ENCODE results near the gene HLX. TPM values are rescaled to one million over a fixed set of nuclear protein-coding genes. Genes with fewer than 3 reads are reported as not detected.

Gene HLX
- total and polyA plus RNA-seq, 2 of the 13 experiments (the other 11 are each of a cell fraction or from before 2014, with no cell fraction given), result 0.30 to 0.35 TPM

GRCh38 chr1:220875260-220875659 is 4.0 kb upstream of the HLX start:
- H2AFZ ChIP-seq (ENCODE audit: low read length), result no peak overlapping the region
- 80% methylated on average over 1 of the region's 1 CpG for WGBS (ENCODE audit: low lambda C conversion rate)
- no peak overlapping the region for H3K4me2 ChIP-seq (ENCODE audit: low read depth, low read length)
- DNase-seq (ENCODE audit: low spot score) (no peak), ATAC-seq (no peak), FAIRE-seq (no peak)
- intact Hi-C loops (cut with micrococcal nuclease; ENCODE audit: unreplicated experiment), result loop anchor here (10.0 kb wide), 1 partner anchor 110 kb away; no protein-coding TSS in a partner anchor
- no peak overlapping the region for H3K27ac ChIP-seq (ENCODE audit: extremely low read length, insufficient read depth, low read length)
- no peak for TF ChIP-seq NR2F6 (IDR thresholded peaks at IDR 0.05)
- TF ChIP-seq NR2F6 (CRISPR knock-in tag; IDR thresholded peaks at IDR 0.05), result no peak
- TF ChIP-seq ZNF567 (CRISPR knock-in tag; IDR thresholded peaks at IDR 0.05; ENCODE audit: borderline replicate concordance), result no peak
- no peak for TF ChIP-seq EEA1 (CRISPR knock-in tag; IDR thresholded peaks at IDR 0.05; ENCODE audit: borderline replicate concordance)
- TF ChIP-seq MIER3 (CRISPR knock-in tag; IDR thresholded peaks at IDR 0.05; ENCODE audit: borderline replicate concordance), result no peak
- peaks cover 25% of the 10 kb centered on the region for H3K4me1 ChIP-seq (ENCODE audit: insufficient read depth, low read length)
- H3K9me3 ChIP-seq (ENCODE audit: low read length), result no peaks in the 10 kb centered on the region
- no peaks in the 10 kb centered on the region for H3K79me2 ChIP-seq (ENCODE audit: insufficient read depth, low read length)
- no peaks in the 10 kb centered on the region for H3K36me3 ChIP-seq (replicated peaks in 1 of 2; ENCODE audit: control insufficient read depth in 1 of 2, insufficient read depth in 2 of 2, low read length in 2 of 2)
- no peak overlapping the region for H3K9ac ChIP-seq (ENCODE audit: insufficient read depth, low read depth, low read length)
- in situ Hi-C loops (cut with HindIII; ENCODE audit: extremely low pct_ligation_motif_present, low pct_unique_long_range_greater_than_20kb), result no loop called here
- peaks cover 0 to 11% of the 10 kb centered on the region in 2 experiments; a peak in 1 of 5 replicates for H3K27me3 ChIP-seq (ENCODE audit: control insufficient read depth in 1 of 2, insufficient read depth in 2 of 2, low read length in 2 of 2)
- CTCF ChIA-PET (ENCODE audit: low intra/inter-chr PET ratio, low total read pairs), result interaction anchor here (2.4 kb wide), 1 partner anchor 328 kb away, joined by 24 read pairs; no protein-coding TSS in a partner anchor
- H4K20me1 ChIP-seq (ENCODE audit: insufficient read depth, low read length), result no peaks in the 10 kb centered on the region
- POLR2A ChIA-PET, result no interaction called here
- no TSS peak for BruUV-seq (replicated peaks)
- no peak overlapping the region for H3K4me3 ChIP-seq (replicated peaks in 1 of 3; ENCODE audit: insufficient read depth in 1 of 3, low read depth in 2 of 3, low read length in 3 of 3)

- no TSS peak for BruUV-seq (replicated peaks)
- peaks cover 24% of the 10 kb centered on the region for H3K4me1 ChIP-seq (ENCODE audit: insufficient read depth, low read length)
- H3K36me3 ChIP-seq (replicated peaks in 1 of 2; ENCODE audit: control insufficient read depth in 1 of 2, insufficient read depth in 2 of 2, low read length in 2 of 2), result no peaks in the 10 kb centered on the region
- DNase-seq (ENCODE audit: low spot score), result no peak
- no peaks in the 10 kb centered on the region for H3K9me3 ChIP-seq (ENCODE audit: low read length)
- no peaks in the 10 kb centered on the region for H4K20me1 ChIP-seq (ENCODE audit: insufficient read depth, low read length)
- FAIRE-seq, result no peak
- no peak overlapping the region for H3K27ac ChIP-seq (ENCODE audit: extremely low read length, insufficient read depth, low read length)
- WGBS (ENCODE audit: low lambda C conversion rate), result 75% methylated on average over 41 of the region's 54 CpGs
- ChIA-PET POLR2A (no interaction called here), CTCF (ENCODE audit: low intra/inter-chr PET ratio, low total read pairs) (no interaction called here)
- no peak overlapping the region for H3K4me3 ChIP-seq (replicated peaks in 1 of 3; ENCODE audit: insufficient read depth in 1 of 3, low read depth in 2 of 3, low read length in 3 of 3)
- ATAC-seq, result no peak
- H3K4me2 ChIP-seq (ENCODE audit: low read depth, low read length), result no peak overlapping the region
- H3K27me3 ChIP-seq (ENCODE audit: control insufficient read depth in 1 of 2, insufficient read depth in 2 of 2, low read length in 2 of 2), result peaks cover 0 to 11% of the 10 kb centered on the region in 2 experiments; a peak in 1 of 5 replicates
- no peak overlapping the region for H3K9ac ChIP-seq (ENCODE audit: insufficient read depth, low read depth, low read length)
- no peaks in the 10 kb centered on the region for H3K79me2 ChIP-seq (ENCODE audit: insufficient read depth, low read length)
- H2AFZ ChIP-seq (ENCODE audit: low read length), result no peak overlapping the region
- no peak for TF ChIP-seq ZFYVE20 (CRISPR knock-in tag; IDR thresholded peaks at IDR 0.05; ENCODE audit: borderline replicate concordance, low read depth)
- no peak for TF ChIP-seq TGIF2 (CRISPR knock-in tag; IDR thresholded peaks at IDR 0.05)
- in situ Hi-C loops (cut with HindIII; ENCODE audit: extremely low pct_ligation_motif_present, low pct_unique_long_range_greater_than_20kb), result no loop called here
- intact Hi-C loops (cut with micrococcal nuclease; ENCODE audit: unreplicated experiment), result loop anchor here (10.0 kb wide), 1 partner anchor 108 kb away; no protein-coding TSS in a partner anchor
Observed at GRCh38 chr1:220876511-220877376, 2.5 kb upstream of the HLX start.

Measured in HepG2 (cell line).